OCI-M2 (cell line): ENCODE results near the gene DUSP3.

Experiments used
- DNase-seq: peaks from one replicate; lab custom pipeline; 2025; ENCODE audit not compliant: unreplicated experiment; lab: John Stamatoyannopoulos, UW

DUSP3 gene

GRCh38 chr17:43734376-43734775 lies 44.4 kb downstream of the DUSP3 start:
- DNase-seq = no peak

DNA sequence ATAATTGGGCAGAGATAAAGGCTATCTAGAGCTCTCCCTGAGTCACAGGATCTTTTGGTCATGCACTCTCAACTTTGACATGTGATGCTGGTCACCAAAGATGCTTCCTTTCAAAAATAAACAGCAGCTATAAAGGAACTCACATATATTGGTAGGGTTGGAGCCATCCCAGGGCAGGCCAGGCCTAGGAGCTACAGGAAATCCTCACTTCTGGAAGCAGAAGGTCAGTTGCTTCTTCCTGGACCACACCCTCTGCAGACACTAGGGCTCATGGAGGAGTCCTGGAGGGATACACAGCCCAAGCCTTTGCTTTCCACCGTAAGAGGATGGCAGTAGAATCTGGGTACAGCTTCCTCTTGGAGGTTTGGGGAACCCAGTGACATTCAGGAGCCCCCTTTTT lies 44.8 kb downstream of the DUSP3 start:
- DNase-seq = no peak

GRCh38 chr17:43732958-43733357 lies 45.8 kb downstream of the DUSP3 start:
- no peak for DNase-seq

DNA sequence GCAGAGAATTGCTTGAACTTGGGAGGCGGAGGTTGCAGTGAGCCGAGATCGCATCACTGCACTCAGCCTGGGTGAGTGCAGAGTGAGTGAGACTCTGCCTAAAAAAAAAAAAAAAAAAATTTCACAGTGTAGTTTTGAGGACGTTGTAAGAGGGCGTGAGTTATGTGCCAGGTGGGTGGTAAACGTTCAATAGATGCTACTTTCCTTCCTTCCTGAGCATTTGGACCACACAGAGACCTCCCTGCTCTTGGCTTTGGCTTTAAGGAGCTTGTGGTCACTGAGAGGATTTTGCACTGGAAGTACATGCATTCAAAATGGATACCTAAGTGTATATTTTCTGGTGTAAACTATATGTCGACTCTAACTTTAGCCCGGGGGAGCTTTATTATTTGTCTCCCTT lies 50.7 kb downstream of the DUSP3 start:
- no peak for DNase-seq

GRCh38 chr17:43723697-43724359 lies 54.9 kb downstream of the DUSP3 start:
- DNase-seq = no peak

- no peak for DNase-seq
These were observed 55.7 kb downstream of the DUSP3 start for GRCh38 chr17:43722870-43723665.

GRCh38 chr17:43722269-43722619 lies 56.5 kb downstream of the DUSP3 start:
- DNase-seq = no peak

- no peak for DNase-seq
These were observed 57.1 kb downstream of the DUSP3 start for GRCh38 chr17:43721537-43722268.

DNA sequence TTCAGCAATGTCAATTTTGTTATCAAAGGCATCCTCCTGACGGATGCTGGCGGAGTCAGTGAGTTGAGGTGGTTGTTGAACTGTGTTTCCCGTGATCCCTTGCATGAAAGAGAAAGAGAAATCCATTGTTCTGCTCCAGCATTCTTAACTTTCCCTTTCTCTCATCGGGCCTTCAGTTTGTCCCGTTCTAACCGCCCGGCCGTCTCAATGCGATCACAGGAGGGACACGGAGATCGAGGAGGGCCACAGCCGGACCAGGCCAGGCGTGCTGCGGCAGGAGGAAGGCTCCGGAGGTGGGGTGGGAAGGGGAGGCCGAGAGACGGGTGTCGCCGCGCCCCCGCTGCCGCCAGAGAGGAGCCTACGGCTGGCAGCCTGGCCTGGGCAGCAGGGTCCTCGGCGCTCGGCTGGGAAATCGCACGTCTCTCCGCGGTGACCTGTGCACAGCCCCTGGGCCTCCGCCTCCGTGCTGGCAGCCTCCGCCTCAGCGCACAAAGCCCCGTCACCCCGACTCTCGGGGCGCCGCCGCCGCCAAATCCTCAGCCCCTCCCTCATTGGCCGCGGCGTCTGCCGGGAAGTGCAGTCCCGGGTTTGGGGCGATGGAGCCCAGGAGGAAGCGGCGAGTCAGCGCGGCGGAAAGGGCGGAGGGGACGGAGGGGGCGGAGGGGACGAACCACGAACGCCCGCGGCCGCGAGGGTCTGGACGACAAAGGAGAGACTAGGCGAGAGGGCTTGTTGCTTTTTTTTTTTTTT lies 58.3 kb downstream of the DUSP3 start:
- no peak for DNase-seq

DNA sequence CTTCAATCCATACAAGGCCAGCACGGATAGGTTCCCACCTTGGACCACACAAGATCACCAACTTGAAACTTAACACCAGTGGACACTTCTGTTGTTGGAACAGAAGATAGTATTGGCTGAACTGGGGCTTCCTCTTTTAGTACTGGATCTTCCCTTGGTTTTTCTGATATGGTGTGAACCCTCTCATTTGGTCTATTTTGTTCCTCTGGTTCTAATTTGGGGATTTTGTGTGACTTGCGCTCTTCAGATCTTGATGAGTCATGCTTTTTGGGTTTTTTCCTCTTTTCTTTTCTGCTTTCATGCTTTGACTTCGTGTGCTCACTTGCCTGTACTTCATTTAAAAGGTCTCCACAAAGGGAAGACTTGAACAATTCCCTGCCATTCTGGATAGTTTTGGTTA lies 59.2 kb downstream of the DUSP3 start:
- DNase-seq = no peak

- DNase-seq = no peak
These were observed 60.2 kb downstream of the DUSP3 start for GRCh38 chr17:43718544-43718943.

DNA sequence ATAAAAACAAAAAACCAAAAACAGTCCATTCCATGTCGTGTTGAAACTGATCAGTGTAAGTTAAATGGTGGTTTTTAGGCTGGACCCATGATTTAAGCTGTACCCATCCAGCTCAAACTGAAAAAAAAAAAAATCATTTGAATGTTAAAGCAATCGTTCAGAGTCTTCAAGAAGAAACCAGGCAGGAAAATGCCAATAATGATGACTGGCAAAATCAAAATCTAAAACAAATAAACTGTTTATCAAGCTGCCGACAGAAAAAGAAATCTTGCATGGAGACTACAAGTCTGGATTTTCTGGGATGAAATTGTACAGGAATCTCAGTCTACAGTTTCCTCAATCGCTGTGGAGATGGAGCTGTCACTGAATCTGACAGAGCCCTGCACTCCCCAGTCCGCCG lies 60.9 kb downstream of the DUSP3 start:
- DNase-seq = no peak
